RWPE2 (cell line): Measurements from ENCODE around the gene MAP9.

ENCODE experiments used
- ATAC-seq: fragments of 200-7000 bp; cut with Tn5 transposase; 3 replicates; pipeline ENCODE4 v1.9.1; 2021; ENCODE audit warnings: low read depth
- DNase-seq: peaks from one replicate; pipeline ENCODE4 v3.0.0-alpha.2; 2020; ENCODE audit warnings: low spot score
- H3K27ac ChIP-seq: fragments of 450-650 bp; 2 replicates; pipeline ENCODE4 v1.5.1; 2017; ENCODE audit warnings: mild to moderate bottlenecking; ENCODE audit not compliant: poor library complexity, severe bottlenecking
- H3K27me3 ChIP-seq: fragments of 250-450 bp; sonication (Bioruptor Pico); 2 replicates; pipeline ENCODE4 v1.5.1; 2021; ENCODE audit warnings: mild to moderate bottlenecking, moderate library complexity; ENCODE audit not compliant: insufficient read depth, poor library complexity, severe bottlenecking
- H3K36me3 ChIP-seq: fragments of 250-450 bp; sonication (Bioruptor Pico); 2 replicates; pipeline ENCODE4 v1.5.1; 2020; ENCODE audit warnings: low read depth, mild to moderate bottlenecking, moderate library complexity
- H3K4me1 ChIP-seq: fragments of 250-450 bp; sonication (Bioruptor Pico); 2 replicates; pipeline ENCODE4 v1.5.1; 2021; ENCODE audit warnings: mild to moderate bottlenecking, moderate library complexity; ENCODE audit not compliant: insufficient read depth, poor library complexity, severe bottlenecking
- H3K4me3 ChIP-seq: fragments of 250-450 bp; sonication (Bioruptor Pico); 2 replicates; pipeline ENCODE4 v1.5.1; 2021; ENCODE audit warnings: mild to moderate bottlenecking, moderate library complexity; ENCODE audit not compliant: severe bottlenecking
- H3K9me3 ChIP-seq: fragments of 250-450 bp; sonication (Bioruptor Pico); 2 replicates; pipeline ENCODE4 v1.5.1; 2021; ENCODE audit warnings: mild to moderate bottlenecking, moderate library complexity; ENCODE audit not compliant: severe bottlenecking
- CTCF ChIP-seq: fragments of 450-650 bp; IDR thresholded peaks from one replicate; pipeline ENCODE4 v1.5.1; 2017; ENCODE audit warnings: mild to moderate bottlenecking, moderate library complexity; ENCODE audit not compliant: poor library complexity, severe bottlenecking

The MAP9 gene

DNA sequence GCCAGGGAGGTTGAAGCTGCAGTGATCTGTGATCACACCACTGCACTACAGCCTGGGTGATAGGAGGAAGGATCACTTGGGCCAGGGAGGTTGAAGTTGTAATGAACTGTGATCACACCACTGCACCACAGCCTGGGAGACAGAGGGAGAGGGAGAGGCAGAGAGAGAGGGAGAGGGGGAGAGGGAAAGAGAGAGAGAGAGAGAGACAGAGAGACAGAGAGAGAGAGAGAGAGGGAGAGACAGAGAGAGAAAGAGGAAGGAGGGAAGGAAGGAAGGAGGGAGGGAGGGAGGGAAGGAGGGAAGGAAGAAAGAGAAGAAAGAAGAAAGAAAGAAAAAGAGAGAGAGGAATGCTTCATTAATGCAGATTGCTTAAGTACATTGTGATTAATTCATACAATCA lies 15.2 kb upstream of the MAP9 start:
- TF ChIP-seq CTCF: no peak
- H3K4me1 ChIP-seq: peaks cover 7% of the 10 kb centered on the region
- no peak for DNase-seq
- no peaks in the 10 kb centered on the region for H3K27me3 ChIP-seq
- H3K4me3 ChIP-seq: no peak overlapping the region
- H3K9me3 ChIP-seq: no peaks in the 10 kb centered on the region
- ATAC-seq: no peak
- H3K36me3 ChIP-seq: no peaks in the 10 kb centered on the region
- H3K27ac ChIP-seq: no peak overlapping the region

GRCh38 chr4:155388162-155388561 lies 11.4 kb upstream of the MAP9 start:
- no peaks in the 10 kb centered on the region for H3K9me3 ChIP-seq
- H3K4me3 ChIP-seq: no peak overlapping the region
- H3K27me3 ChIP-seq: no peaks in the 10 kb centered on the region
- H3K36me3 ChIP-seq: no peaks in the 10 kb centered on the region
- no peak for TF ChIP-seq CTCF
- peaks cover 7% of the 10 kb centered on the region for H3K4me1 ChIP-seq
- no peak overlapping the region for H3K27ac ChIP-seq
- ATAC-seq (no peak), DNase-seq (no peak)

DNA sequence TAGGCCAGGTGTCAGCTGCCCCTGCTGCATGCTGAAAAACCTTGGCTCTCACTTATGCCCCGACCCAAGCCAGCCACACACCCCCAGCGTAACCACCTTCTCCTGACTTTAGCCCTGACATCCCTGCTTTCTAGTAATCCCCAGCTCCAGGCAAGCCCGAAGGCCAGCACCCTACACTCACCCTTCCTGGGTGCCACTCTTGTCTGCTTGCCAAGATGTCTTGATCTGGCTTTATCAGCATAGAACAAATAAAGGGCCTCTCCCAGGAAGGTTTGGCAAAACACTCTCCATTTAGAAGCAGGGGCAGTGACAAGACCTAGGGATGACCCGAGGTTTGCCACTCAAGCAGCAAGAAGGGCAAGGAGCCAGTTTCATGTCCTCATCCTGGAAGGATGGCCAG lies 6.8 kb upstream of the MAP9 start:
- DNase-seq (no peak), ATAC-seq (no peak)
- no peak for TF ChIP-seq CTCF
- H3K4me3 ChIP-seq: no peak overlapping the region
- H3K27me3 ChIP-seq: no peaks in the 10 kb centered on the region
- H3K9me3 ChIP-seq: no peaks in the 10 kb centered on the region
- H3K4me1 ChIP-seq: no peaks in the 10 kb centered on the region
- H3K36me3 ChIP-seq: no peaks in the 10 kb centered on the region
- no peak overlapping the region for H3K27ac ChIP-seq

- DNase-seq: no peak
- Histone ChIP-seq H3K9me3 (no peaks in the 10 kb centered on the region), H3K4me3 (no peak overlapping the region), H3K27me3 (no peaks in the 10 kb centered on the region), H3K27ac (no peak overlapping the region), H3K4me1 (peaks cover 10% of the 10 kb centered on the region), H3K36me3 (peaks cover 8% of the 10 kb centered on the region)
- TF ChIP-seq CTCF: no peak
- ATAC-seq: no peak
Observed at GRCh38 chr4:155377276-155377675, 511 bp upstream of the MAP9 start.

- ATAC-seq (peak; percentile 53; the same call in 1 of the 3 replicates), DNase-seq (no peak)
- peak; percentile 81 for TF ChIP-seq CTCF
- Histone ChIP-seq H3K4me3 (no peak overlapping the region), H3K27ac (no peak overlapping the region), H3K9me3 (no peaks in the 10 kb centered on the region), H3K27me3 (no peaks in the 10 kb centered on the region), H3K36me3 (peaks cover 8% of the 10 kb centered on the region), H3K4me1 (peaks cover 10% of the 10 kb centered on the region)
Observed at GRCh38 chr4:155371432-155372043, 5.2 kb downstream of the MAP9 start.
